Astrocyte of the spinal cord (primary cell): ENCODE results near the gene OR2M5.

Experiments used
- DNase-seq: peaks from one replicate; pipeline ENCODE4 v3.0.0; 2011; ENCODE audit warnings: low read depth, low spot score
- H3K4me3 ChIP-seq: 2 replicates; pipeline ENCODE4 v1.5.1; 2011; ENCODE audit warnings: low read depth, mild to moderate bottlenecking, low read length, moderate library complexity
- CTCF ChIP-seq: IDR thresholded peaks from 2 replicates; pipeline ENCODE4 v1.5.1; 2012; ENCODE audit warnings: low read depth, mild to moderate bottlenecking, low read length, inconsistent platforms
- in situ Hi-C: cut with HindIII; loops from 2 replicates; pipeline ENCODE4 v1.10.0; 2017; ENCODE audit warnings: low sequenced_read_pairs

OR2M5 gene

GRCh38 chr1:248136811-248137210 lies 8.1 kb upstream of the OR2M5 start:
- no peak for TF ChIP-seq CTCF
- H3K4me3 ChIP-seq = no peak overlapping the region
- in situ Hi-C loops = no loop called here
- no peak for DNase-seq

- DNase-seq = no peak
- TF ChIP-seq CTCF = no peak
- H3K4me3 ChIP-seq = no peak overlapping the region
- in situ Hi-C loops = no loop called here
Observed at GRCh38 chr1:248140846-248141245, 4.1 kb upstream of the OR2M5 start.

GRCh38 chr1:248143311-248143710 lies 1.6 kb upstream of the OR2M5 start:
- TF ChIP-seq CTCF = no peak
- no peak for DNase-seq
- H3K4me3 ChIP-seq = no peak overlapping the region
- in situ Hi-C loops = no loop called here

- in situ Hi-C loops = no loop called here
- DNase-seq = no peak
- TF ChIP-seq CTCF = no peak
- no peak overlapping the region for H3K4me3 ChIP-seq
Observed at GRCh38 chr1:248152056-248152827, 7.3 kb downstream of the OR2M5 start.

- TF ChIP-seq CTCF = no peak
- no peak for DNase-seq
Observed at GRCh38 chr1:248155927-248156326, 11.0 kb downstream of the OR2M5 start.

GRCh38 chr1:248158758-248159157 lies 13.8 kb downstream of the OR2M5 start:
- H3K4me3 ChIP-seq = no peak overlapping the region
- no peak for TF ChIP-seq CTCF
- DNase-seq = no peak
- in situ Hi-C loops = no loop called here

More at GRCh38 chr1:248155927-248156326, 11.0 kb downstream of the OR2M5 start:
- H3K4me3 ChIP-seq = no peak overlapping the region
- in situ Hi-C loops = no loop called here

GRCh38 chr1:248164031-248164430 lies 19.1 kb downstream of the OR2M5 start:
- TF ChIP-seq CTCF = no peak
- H3K4me3 ChIP-seq = no peak overlapping the region
- in situ Hi-C loops = no loop called here
- DNase-seq = no peak
